HG03196 (cell line): ENCODE data around the gene INO80C.
"Not testable (repeated sequence)": the region's sequence is repeated elsewhere in the genome, so short reads cannot be mapped to it uniquely, and the experiment has no call there.

Source experiments
- ATAC-seq: cut with Tn5 transposase; IDR thresholded peaks from one replicate; pipeline ENCODE4 v1.9.1; 2021; ENCODE audit not compliant: unreplicated experiment

Gene INO80C

GRCh38 chr18:35463827-35464226 lies 33.9 kb downstream of the INO80C start:
- no peak for ATAC-seq

DNA sequence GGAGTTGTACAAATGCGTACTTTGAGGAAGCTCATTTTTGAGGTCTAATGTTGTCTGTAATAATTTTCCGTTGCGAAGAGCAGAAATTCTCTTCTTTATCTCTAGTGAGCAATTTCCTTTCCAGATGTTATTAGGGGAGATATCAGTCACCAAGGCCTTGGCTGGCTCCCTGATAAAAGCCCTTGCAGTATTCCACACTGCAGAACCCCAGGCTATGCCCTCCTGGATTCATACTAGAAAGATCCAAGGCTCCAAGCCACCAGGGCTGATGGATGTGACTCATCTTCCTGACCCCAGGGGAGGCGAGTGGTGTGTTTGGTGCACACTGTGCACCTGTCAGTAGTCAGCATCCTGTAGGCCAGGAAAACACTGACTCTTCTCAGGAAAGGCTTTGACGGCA lies 34.7 kb downstream of the INO80C start:
- no peak for ATAC-seq

DNA sequence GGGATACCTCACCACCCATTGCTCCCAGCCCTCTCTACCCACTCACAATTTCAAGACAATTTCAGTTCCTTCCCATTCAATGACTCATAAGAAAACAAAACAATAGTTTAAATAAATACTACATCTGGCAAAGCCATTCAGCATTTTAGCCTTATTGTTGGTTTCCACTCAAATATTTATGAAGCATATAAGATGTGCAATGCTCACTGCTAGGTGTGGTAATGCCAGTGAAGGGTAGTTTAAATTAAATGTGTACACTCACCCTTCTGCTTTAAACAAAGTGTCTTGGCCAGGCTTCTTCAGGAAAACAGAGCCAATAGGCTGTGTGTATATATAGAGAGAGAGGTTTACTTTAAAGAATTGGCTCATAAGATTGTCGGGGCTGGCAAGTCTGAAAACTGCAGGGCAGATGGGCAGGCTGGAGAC lies 37.0 kb downstream of the INO80C start:
- no peak for ATAC-seq

- ATAC-seq, result no peak
Observed at GRCh38 chr18:35459997-35460396, 37.8 kb downstream of the INO80C start.

GRCh38 chr18:35458677-35459441 lies 38.9 kb downstream of the INO80C start:
- ATAC-seq, result peak; percentile 61

DNA sequence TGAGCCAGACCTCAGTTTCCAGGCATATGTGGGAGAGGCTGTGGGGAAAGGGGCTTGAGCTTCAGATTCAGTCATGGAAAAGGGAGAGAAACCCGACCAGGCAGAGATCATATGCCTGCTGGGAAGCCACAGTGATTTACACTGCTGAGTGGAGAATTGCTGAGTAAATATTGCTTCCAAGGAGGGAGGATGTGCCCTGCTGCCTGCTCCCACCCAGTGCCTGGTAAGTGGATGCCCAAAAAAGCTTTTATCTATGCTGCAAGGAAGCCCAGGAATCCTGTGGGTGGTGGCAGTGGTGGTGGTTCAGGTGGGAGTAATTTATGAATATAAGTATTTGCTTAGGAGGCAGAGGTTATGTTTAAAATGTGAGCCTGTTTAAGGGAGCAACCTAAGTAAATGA lies 39.5 kb downstream of the INO80C start:
- ATAC-seq, result no peak

- ATAC-seq, result no peak
Observed at GRCh38 chr18:35457140-35457704, 40.5 kb downstream of the INO80C start.

GRCh38 chr18:35455926-35456763 lies 41.6 kb downstream of the INO80C start:
- ATAC-seq, result no peak

DNA sequence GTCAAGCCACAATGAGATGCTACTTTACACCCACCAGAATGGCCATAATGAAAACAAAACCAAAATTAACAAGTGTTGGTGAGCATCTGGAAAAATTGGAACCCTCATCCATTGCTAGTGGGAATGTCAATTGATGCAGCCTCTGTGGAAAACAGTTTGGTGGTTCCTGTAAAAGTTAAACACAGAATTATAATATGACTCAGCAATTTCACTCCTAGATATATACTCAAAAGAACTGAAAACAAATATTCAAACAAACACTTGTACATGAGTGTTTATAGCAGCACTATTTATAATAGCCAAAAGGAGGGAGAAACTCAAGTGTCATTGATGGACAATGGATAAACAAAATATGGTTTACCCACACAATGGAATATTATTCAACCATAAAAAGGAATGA lies 43.0 kb downstream of the INO80C start:
- no peak for ATAC-seq

- not testable (repeated sequence) for ATAC-seq
Observed at GRCh38 chr18:35453065-35453464, 44.7 kb downstream of the INO80C start.

DNA sequence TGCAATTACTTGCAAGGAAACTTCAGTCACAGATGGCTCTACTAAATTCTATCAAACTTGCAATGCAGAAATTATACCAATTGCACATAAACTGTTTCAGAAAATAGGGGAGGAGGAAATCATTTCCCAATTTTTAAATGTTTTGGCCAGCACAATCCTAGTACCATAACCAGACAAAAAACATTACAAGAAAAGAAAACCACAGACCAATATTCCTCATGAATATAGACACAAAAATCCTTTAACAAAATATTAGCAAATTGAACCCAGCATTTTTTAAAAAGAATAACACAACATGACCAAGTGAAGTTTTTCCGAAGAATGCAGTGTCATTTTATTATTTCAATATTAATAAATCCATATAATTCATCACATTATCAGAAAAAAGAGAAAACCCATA lies 45.8 kb downstream of the INO80C start:
- no peak for ATAC-seq

- no peak for ATAC-seq
Observed at GRCh38 chr18:35451032-35451431, 46.7 kb downstream of the INO80C start.

DNA sequence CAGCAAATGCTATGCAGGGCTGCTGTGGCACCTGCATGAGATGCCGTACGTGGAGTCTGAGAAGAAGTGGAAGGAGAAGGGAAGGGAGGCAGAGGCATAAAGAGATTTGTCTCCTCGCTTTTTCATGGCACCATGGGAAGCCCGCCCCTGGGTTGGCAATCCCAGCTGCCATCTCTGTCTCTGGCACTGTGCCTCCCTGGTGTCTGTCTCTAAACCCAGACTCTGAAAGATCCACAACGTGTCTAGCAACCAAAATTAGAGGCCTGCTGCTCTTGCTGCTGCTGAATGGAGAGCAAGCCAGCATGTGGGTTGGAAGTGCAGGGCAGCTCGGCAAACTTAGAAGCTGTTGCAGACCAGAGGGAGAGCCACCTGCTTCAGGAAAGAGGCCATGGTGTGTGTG lies 53.1 kb downstream of the INO80C start:
- no peak for ATAC-seq

DNA sequence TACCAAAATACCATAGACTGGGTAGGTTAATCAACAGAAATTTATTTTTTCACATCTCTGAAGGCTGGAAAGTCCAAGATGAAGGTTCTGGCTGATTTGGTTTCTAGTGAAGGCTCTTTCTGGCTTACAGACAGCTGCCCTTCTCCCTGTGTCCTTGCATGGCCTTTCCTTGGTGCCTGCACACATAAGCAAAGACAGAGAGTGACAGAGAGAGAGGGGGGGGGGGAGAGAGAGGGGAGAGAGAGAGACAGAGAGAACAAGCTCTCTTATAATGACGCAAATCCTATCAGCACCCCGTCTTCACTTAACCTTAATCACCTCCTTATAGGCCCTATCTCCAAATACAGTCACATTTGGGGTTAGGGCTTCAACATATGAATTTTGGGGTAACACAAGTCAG lies 53.9 kb downstream of the INO80C start:
- no peak for ATAC-seq

DNA sequence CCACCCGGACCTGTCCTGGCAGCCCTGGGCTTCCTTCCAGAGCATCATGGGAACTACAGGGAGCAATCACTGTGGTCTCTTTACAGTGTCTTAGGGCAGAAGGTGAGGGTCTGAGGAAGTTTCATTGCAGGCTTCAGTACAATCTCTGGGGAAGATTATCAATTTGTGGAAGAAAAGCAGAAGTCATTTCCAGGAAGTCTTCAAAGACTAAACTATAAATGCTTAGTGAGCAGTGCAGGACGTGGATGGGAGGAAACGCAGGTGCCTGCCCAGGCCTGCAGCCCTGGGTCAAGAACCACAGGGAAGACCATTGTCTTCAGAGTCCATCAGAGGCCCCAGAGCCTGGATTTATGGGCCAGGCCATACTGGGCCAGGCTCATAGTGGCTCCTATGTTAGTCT lies 54.3 kb downstream of the INO80C start:
- no peak for ATAC-seq

- no peak for ATAC-seq
Observed at GRCh38 chr18:35442701-35443100, 55.1 kb downstream of the INO80C start.

GRCh38 chr18:35441857-35442595 lies 55.7 kb downstream of the INO80C start:
- no peak for ATAC-seq

- no peak for ATAC-seq
Observed at GRCh38 chr18:35438480-35439234, 59.1 kb downstream of the INO80C start.

- no peak for ATAC-seq
Observed at GRCh38 chr18:35437836-35438235, 59.9 kb downstream of the INO80C start.

GRCh38 chr18:35436076-35436649 lies 61.6 kb downstream of the INO80C start:
- no peak for ATAC-seq
